T-helper 1 cell (primary cell): ENCODE data around the gene TIGAR.
A peak's percentile ranks its signal among the peaks of the same experiment; 100 is the strongest.

Experiments
- DNase-seq, 5 donors: peaks; one replicate each; pipeline ENCODE4 v3.0.0-alpha.2; 2012 to 2020
- total RNA-seq, 4 donors: gene quantifications; one replicate each; lab custom pipeline; 2026; lab: John Stamatoyannopoulos, UW

The TIGAR gene, protein sequence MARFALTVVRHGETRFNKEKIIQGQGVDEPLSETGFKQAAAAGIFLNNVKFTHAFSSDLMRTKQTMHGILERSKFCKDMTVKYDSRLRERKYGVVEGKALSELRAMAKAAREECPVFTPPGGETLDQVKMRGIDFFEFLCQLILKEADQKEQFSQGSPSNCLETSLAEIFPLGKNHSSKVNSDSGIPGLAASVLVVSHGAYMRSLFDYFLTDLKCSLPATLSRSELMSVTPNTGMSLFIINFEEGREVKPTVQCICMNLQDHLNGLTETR
- 4.3 to 5.8 (median 5.5) reads per million in 4 donors for total RNA-seq

DNA sequence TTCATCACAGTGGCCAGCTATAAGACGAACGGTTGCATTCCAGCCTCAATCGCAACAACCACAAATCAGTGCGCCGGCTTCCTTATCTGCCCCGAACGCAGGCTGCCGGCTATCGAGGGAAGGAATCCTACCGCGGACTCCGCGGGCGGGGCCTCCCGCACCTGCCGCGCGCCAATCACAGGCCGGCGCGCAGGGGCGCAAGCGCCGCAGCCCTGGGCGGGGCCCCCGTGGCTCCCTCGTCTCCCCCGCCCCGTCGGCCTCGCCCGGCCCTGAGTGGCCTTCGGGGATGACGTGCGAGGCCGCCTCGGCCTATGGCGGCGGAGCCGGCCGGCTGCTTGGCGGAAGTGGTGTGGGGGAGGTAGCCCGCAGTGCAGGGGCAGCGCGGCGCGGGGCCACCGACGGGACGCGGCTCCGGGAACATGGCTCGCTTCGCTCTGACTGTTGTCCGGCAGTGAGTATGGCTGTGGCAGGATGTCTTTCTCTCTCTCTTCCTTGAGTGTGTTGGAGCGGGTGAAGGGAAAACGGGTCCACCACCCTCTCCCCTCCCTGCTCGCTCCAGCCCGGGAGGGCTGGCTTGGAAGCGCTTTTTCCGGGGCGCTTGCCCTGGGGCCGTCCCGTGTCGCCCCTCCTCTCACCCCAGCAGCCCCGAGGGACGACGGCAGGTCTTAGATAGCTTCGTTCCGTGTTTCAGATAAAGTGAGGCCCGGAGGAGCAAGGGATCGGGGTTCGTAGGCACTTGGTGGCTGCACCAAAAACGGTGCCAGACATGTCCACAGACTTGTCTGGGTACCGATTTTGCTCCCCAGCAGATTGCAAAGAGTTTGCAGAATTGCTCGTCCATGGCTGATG lies at the start of gene TIGAR:
TSS of gene TIGAR (plus strand) at position 361 of the 849 bp plus-strand sequence. CDS start at position 420, 59 bp downstream.
- DNase-seq, result peak; percentile 84 to 95 (median 87)

DNA sequence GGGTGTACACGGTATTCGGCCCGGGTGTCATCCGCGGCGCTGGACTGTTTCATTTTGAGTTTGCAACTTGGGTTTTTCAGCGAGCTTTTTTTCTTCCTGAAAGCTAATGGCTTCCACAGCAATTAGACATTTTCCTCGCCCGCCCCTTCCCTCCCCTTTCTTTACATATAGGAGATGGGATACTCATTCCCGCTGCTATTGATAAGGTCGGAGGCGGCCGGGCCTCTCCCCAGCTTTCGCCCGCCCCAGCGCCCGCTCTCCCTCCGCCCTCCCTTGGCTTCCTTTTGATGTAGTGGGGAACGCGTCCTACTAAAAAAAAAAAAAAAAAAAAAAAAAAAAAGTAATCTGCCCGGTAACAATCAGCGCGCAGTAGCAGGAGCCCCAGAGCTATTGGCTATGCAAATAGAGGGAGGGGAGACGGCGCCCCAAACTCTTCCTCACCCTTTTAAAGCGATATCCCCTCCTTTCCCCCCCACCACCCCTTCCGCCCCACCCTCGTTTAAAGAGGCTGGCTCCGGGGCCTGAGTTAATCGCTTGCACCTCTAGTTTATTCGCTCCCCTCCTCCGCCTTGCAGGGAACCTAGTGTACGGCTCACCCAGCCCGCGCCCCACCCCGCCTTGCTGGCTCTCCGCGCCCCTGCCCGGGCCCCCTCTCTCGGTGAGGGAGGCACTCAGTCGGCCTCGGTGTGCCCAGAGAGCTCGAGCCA lies 49.1 kb upstream of the TIGAR start:
- peak; percentile 78 to 96 (median 84) for DNase-seq

DNA sequence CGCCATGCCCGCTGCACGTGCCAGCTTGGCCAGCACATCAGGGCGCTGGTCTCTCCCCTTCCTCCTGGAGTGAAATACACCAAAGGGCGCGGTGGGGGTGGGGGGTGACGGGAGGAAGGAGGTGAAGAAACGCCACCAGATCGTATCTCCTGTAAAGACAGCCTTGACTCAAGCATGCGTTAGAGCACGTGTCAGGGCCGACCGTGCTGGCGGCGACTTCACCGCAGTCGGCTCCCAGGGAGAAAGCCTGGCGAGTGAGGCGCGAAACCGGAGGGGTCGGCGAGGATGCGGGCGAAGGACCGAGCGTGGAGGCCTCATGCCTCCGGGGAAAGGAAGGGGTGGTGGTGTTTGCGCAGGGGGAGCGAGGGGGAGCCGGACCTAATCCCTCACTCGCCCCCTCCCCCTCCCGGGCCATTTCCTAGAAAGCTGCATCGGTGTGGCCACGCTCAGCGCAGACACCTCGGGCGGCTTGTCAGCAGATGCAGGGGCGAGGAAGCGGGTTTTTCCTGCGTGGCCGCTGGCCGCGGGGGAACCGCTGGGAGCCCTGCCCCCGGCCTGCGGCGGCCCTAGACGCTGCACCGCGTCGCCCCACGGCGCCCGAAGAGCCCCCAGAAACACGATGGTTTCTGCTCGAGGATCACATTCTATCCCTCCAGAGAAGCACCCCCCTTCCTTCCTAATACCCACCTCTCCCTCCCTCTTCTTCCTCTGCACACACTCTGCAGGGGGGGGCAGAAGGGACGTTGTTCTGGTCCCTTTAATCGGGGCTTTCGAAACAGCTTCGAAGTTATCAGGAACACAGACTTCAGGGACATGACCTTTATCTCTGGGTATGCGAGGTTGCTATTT lies 48.4 kb upstream of the TIGAR start:
- peak; percentile 55 to 90 (median 66) for DNase-seq

DNA sequence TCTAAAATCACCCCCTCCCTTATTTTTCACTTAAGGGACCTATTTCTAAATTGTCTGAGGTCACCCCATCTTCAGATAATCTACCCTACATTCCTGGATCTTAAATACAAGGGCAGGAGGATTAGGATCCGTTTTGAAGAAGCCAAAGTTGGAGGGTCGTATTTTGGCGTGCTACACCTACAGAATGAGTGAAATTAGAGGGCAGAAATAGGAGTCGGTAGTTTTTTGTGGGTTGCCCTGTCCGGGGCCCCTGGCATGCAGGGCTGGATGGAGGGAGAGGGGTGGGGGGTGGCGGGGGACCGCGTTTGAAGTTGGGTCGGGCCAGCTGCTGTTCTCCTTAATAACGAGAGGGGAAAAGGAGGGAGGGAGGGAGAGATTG lies 47.8 kb upstream of the TIGAR start:
- DNase-seq, result no peak

DNA sequence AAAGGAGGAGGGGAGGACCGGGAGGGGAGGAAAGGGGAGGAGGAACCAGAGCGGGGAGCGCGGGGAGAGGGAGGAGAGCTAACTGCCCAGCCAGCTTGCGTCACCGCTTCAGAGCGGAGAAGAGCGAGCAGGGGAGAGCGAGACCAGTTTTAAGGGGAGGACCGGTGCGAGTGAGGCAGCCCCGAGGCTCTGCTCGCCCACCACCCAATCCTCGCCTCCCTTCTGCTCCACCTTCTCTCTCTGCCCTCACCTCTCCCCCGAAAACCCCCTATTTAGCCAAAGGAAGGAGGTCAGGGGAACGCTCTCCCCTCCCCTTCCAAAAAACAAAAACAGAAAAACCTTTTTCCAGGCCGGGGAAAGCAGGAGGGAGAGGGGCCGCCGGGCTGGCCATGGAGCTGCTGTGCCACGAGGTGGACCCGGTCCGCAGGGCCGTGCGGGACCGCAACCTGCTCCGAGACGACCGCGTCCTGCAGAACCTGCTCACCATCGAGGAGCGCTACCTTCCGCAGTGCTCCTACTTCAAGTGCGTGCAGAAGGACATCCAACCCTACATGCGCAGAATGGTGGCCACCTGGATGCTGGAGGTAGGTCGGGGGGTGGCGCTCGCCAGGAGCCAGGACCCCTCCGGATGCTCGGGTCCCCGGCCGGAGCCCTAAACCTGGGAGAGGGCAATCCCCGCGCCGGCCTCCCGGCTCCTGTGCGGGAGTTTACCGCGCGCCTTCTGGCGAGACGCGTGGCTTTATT lies 47.2 kb upstream of the TIGAR start, which contains the start of gene CCND2:
TSS of gene CCND2 (plus strand) at position 111 of the 744 bp plus-strand sequence. CDS start at position 390, 279 bp downstream.
- peak; percentile 58 to 89 (median 68) for DNase-seq

DNA sequence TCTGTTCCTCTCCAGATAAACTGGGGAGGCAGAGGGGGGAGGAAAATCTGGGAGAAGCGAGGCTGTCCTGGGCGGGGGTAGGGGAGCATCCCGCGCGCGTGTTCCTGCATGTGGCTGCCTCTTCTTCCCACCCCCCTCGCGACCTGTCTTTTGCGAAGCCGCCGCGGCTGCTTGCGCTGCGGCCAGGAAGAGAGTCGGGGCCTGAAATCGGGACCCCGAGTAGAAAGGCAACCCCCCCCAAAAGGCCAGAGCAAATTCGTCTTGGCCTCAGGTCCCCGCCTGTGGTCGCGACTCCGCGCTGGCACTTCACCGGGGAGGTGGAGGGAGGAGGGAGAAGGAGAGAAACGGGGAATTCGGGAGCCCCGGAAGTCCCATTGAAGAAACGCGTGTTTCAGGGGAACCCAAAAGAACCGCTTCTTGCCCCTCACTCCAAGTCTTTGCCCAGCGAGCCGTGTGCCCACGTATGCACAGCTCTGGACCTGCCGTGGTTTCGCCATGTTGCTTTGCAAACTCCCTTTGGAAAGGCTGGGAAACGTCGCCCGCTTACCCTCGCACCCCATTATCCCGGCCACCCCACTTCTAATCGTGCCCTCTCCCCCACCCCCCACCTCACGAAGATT lies 46.5 kb upstream of the TIGAR start:
- peak in 1 of 5 donors; percentile 43 for DNase-seq

DNA sequence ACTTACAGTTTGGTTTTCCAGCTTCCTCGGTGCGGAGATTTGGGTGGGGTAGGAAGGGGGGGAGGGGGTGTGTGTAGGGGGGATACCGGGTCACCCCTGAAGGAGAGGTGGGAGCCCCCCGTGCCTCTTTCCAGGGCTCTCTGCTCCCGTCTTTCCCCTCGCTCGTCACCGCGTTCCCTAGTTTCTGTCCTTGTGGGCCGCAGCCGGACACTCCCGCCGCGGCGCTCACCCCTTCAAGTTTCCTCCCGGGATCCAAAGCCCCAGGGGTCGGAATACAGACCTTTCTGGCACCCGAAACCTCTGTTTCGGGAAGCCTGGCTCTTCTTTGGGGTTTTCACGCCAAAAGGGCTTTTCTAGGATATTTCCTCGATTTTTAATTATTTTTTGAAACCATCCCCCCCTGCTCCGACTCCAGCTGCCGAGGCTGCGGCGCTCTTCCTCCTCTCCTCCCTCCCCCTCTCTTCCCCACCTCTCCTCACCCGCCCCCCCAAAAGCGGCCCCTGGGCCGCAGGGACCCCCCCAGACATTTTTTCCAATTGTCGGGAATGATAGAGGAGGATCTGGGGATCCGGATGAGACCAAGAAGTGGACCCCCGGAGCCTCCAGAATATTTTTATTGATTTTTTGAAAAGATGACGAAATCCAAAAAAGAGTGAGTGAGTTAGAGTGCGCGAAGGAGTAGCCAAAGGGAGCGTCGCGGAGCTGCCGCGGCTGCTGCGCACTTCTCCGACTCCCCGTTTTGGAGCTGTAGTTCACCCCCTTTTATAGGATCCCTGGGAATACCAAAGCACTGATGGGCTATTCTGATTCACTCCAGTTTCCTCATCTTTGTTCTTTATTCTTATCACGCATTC lies 45.8 kb upstream of the TIGAR start:
- peak in 1 of 5 donors; percentile 43 for DNase-seq

DNA sequence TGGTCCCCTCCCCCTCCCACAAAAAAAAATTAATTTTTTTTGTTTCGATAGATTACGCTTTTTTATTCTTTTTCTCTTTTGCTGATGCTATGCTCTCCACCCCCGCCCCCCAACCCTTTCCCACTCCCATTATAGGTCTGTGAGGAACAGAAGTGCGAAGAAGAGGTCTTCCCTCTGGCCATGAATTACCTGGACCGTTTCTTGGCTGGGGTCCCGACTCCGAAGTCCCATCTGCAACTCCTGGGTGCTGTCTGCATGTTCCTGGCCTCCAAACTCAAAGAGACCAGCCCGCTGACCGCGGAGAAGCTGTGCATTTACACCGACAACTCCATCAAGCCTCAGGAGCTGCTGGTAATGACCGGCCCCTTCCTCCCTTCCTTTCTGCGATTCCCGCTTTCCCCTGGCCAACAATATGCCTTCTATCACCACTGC lies 45.1 kb upstream of the TIGAR start:
- no peak for DNase-seq

DNA sequence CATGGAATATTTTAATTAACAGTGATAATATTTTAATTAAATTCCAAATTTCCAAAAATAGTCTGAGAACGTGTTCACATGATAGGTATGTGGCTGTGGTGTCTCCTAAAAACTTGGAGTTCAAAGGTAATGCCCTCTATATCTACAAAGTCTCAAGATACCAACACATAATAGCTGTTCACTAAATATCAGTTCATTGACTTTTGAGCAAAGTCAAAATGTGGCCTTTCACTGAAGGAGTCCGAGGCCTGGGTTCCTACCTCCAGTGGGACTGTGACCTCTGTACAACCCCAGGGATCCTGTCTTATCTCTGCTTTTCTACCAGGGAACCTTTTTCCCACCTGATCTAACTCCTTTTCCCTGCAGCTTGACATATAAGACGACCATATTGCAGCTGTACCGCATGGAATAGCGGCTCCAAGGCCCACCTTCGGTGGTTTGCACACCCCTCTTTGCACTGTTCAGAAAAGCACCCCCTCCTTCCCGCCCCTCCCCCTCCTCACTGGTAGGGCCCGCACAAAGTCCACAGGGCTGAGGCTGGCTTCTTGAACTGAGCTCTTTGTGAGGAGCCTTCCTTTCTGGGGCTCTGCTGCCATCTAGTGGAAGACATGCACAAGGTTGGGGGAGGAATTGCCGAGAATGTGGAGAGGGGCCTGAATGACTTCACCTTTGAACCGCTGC lies 44.3 kb upstream of the TIGAR start:
- DNase-seq, result peak; percentile 64 to 90 (median 80)

DNA sequence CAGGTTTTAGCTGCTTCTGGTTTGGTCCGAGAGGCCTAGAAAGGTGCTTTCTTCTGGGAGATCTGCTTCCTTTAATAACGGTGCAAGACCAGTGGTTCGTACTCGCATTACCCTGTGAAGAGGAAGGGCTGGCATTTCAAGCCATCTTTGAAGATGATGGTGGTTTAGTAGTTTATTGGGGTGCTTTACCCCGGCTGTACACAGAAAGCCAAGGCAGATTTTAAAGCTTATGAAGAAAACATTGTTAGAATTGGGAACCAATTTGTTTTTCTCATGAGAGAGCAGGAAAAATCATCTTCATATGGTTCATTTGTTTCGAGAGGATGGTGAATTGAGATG lies 43.8 kb upstream of the TIGAR start:
- DNase-seq, result no peak

DNA sequence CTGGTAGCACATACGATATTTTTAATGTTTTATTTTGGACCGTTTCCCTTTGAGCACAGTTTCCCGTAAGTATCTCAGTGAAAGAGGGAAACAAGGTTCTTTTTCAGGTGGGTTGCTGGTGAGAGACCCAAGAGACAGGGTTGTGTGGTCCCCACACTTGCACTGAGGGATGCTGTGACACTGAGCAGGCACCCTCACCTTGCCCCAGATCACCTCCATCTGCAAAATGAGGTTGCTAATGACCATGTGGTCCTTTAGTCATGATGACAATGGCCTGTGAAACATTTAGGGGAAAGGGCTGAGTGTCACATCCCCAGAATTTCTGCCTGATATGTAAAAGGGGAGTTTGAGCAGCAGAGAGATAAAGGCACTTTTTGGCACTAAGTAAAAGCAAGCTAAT lies 43.2 kb upstream of the TIGAR start:
- DNase-seq, result no peak

DNA sequence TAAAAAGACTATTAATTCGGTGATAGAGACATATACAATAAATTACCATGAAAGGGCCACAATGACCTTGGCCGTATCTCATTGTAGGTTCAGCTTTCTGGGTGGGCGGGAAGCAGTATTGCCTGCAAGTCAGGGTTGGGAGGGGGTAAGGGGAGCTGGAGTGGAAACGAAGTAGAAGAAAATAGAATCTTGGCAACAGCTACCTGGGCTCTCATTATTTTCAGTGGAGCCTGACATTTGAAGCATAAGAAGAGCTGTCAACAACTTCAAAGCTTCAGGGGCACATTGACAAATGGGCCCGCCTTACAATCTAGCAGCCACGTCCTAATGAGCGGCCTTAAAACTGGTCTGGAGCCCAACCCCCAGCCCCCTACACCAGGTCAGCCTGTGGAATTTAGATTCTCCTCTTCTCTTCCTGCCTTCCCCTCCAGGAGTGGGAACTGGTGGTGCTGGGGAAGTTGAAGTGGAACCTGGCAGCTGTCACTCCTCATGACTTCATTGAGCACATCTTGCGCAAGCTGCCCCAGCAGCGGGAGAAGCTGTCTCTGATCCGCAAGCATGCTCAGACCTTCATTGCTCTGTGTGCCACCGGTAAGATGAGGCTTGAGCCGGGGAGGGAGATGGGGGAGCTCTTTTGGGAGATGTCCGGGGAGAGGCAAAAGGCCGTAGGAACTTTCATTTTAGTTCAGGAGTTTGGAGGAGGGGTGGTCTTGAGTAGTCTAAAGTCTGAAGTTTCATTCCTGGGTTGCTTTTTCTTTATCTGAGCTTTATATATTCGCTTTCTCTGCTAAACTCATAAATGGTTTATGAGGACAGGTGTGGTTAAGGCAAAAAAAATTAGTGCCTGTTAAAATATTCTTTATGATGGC lies 42.5 kb upstream of the TIGAR start:
- DNase-seq, result no peak

DNA sequence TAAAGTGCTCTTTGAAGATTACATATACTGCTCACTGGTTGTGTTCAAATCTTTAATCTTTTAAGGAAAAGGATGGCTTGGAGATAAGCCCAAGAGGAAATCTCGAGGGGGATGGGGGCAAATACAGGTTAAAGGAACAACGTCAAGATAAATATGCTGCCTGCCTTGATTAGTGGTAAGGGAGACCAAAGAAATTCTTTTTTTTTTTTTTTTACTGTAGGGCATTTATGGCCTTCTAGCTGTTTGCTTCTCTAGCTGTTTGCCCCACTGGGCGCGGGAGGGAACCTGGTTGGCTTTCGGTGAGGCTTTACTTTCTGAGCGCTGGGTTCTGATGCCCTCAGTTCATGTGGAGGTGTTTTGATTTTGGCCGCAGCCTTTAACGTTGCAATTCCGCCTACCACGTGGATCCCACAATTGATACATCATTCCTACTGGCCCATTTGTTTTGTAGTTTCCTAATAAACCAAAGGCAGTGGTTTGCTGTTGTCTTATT lies 41.8 kb upstream of the TIGAR start:
- DNase-seq, result no peak

DNA sequence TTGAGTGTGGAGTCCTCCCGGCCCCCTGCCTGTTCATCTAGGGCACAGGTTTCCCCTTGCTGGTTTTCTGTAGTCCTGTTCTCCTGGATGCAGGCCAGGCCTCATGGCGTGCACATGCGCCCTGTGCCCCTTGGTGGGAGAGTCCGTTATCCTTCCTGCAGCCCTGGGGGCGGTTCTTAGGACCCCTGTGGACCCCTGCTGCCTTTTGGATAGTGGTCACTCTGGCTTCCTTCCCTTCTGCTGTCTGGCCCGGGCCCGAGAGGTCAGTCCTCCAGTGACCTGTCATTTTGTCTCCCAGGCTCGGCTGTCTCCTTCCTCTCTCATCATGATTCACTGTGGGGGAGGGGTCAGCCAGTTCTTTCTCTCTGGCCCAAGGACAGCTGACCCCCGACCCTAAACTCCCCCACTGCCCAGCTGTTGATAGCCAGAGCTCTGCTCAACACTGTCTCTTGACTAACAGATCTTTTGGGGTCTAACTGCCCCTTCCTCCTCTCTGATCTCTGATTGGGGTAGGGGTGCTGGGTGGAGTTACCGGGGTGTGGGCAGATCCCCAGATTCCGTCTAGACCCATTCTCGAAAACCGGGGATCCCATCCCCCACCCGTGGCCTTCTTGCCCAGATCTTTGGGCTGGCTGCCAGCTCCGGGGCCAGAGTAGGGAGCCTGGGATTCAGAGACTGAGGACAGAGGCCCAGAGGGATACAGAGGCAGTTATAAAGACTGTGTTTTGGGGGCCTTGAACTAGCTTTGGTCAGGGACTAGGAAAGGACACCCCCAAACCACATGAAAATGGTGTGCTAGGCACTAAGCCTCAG lies 40.5 kb upstream of the TIGAR start:
- no peak for DNase-seq

DNA sequence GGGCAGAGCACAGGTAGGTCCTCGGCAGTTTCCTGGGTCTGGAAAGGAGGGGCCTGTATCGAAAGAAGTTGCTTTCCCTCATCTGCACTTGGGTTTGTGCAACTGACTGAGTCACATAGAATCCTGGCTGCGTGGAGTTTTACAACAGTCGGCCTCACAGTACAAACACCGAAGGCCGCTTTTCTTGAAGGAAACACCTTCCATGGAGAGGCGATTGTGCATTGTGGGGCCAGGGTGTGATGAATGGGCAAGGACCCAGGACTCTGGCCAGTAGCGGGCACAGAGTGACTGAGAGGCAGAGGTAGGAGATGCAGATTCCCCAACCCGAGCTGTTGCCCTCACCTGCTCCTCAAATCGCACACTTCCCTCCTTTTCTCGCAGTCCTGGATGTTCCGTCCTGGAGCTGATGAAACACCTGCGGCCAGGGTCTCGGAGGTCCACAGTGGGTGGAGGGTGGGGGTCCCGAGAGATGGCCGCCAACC lies 39.8 kb upstream of the TIGAR start:
- no peak for DNase-seq

DNA sequence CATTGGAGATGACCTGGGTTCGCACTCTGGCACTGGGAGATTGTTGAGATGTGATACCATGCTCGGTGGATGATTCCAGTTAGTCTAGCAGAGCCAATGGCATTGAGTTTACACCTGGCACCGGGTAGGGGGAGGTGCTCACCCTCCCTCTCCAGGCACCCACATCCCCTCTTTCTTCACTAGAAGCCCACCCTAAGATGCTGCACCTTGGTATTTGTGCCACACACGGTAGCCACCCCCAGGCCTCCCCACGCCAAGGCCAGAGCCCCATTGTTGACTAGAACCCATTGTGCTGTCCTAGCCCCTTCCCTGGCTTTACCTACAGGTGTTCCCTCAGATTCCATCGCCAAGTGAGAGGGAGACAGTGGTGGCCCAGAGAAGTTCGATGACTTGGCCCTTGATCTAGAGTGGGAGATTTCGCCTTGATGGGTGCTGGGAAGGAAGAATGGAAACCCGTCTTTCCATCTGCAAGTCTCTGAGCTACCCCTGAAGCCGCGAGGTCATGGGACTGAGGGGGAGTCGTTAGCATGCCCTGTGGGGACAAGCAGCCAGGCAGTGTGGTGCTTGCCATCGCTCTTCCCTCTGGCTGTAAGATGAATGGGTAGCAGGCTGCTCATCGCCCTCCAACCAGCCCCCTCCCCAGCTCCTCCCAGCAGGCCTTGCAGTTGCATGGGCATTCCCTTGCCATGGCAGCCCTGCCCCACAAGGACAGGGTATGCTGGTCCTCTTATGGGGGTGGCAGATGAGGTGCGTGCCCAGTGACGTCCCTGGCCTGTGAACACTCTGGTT lies 38.7 kb upstream of the TIGAR start:
- no peak for DNase-seq
